Measurements from ENCODE around the gene ZBTB8OS. TPM values are rescaled to one million over a fixed set of nuclear protein-coding genes. Genes with fewer than 3 reads are reported as not detected.

The ZBTB8OS gene
- polyA plus RNA-seq, 1 donor from 2014 or later: 96.7 TPM

DNA sequence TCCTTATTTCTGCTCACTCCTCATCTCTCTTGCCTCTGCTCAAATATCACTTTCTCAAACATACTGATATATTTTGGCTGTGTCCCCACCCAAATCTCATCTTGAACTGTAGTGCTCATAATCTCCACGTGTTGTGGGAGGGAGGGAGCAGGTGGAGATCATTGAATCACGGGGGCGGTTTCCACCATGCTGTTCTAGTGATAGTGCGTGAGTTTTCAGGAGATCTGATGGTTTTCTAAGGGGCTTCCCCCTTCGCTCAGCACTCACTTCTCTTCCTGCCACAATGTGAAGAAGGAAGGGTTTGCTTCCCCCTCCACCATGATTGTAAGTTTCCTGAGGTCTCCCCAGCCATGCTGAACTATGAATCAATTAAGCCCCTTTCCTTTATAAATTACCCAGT lies 26.6 kb downstream of the ZBTB8OS start:
- Histone ChIP-seq H3K79me2 (replicated peaks; ENCODE audit: insufficient read depth, low read length) (no peaks in the 10 kb centered on the region), H3K27me3 (ENCODE audit: insufficient read depth, low read depth, low read length) (no peaks in the 10 kb centered on the region), H3K4me2 (ENCODE audit: low read length) (no peak overlapping the region), H2AFZ (ENCODE audit: low read depth, low read length) (no peak overlapping the region), H3F3A (ENCODE audit: insufficient read depth, low read length, poor library complexity, severe bottlenecking) (no peaks in the 10 kb centered on the region), H3K36me3 (ENCODE audit: insufficient read depth, low read length) (no peaks in the 10 kb centered on the region), H3K9me2 (ENCODE audit: insufficient read depth, low read length) (no peaks in the 10 kb centered on the region), H4K20me1 (ENCODE audit: insufficient read depth) (no peaks in the 10 kb centered on the region), H3K27ac (ENCODE audit: low read length) (no peak overlapping the region), H3K9me3 (ENCODE audit: low read length) (no peaks in the 10 kb centered on the region), H3K9ac (ENCODE audit: low read length) (no peak overlapping the region), H3K4me3 (ENCODE audit: low read length) (no peak overlapping the region)
- TF ChIP-seq REST (IDR thresholded peaks at IDR 0.05; ENCODE audit: borderline replicate concordance): no peak
- no peak for TF ChIP-seq SMC3 (conservative IDR thresholded peaks at IDR 0.05; ENCODE audit: poor library complexity)
- TF ChIP-seq POLR2AphosphoS5 (IDR thresholded peaks at IDR 0.05): no peak
- no peak for TF ChIP-seq RAD21 (conservative IDR thresholded peaks at IDR 0.05)
- no peak for TF ChIP-seq EZH2 (IDR thresholded peaks at IDR 0.05; ENCODE audit: borderline replicate concordance, insufficient read depth, low read length, poor library complexity, severe bottlenecking)
- TF ChIP-seq, protein P1, sequence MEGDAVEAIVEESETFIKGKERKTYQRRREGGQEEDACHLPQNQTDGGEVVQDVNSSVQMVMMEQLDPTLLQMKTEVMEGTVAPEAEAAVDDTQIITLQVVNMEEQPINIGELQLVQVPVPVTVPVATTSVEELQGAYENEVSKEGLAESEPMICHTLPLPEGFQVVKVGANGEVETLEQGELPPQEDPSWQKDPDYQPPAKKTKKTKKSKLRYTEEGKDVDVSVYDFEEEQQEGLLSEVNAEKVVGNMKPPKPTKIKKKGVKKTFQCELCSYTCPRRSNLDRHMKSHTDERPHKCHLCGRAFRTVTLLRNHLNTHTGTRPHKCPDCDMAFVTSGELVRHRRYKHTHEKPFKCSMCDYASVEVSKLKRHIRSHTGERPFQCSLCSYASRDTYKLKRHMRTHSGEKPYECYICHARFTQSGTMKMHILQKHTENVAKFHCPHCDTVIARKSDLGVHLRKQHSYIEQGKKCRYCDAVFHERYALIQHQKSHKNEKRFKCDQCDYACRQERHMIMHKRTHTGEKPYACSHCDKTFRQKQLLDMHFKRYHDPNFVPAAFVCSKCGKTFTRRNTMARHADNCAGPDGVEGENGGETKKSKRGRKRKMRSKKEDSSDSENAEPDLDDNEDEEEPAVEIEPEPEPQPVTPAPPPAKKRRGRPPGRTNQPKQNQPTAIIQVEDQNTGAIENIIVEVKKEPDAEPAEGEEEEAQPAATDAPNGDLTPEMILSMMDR (IDR thresholded peaks at IDR 0.05; ENCODE audit: poor library complexity, severe bottlenecking): no peak
- no peak for TF ChIP-seq TAF1 (IDR thresholded peaks at IDR 0.05; ENCODE audit: low read depth)
- no peak for TF ChIP-seq MXI1 (conservative IDR thresholded peaks at IDR 0.05; ENCODE audit: poor library complexity, severe bottlenecking)
- no peak for TF ChIP-seq EP300 (conservative IDR thresholded peaks at IDR 0.05; ENCODE audit: poor library complexity, severe bottlenecking)

DNA sequence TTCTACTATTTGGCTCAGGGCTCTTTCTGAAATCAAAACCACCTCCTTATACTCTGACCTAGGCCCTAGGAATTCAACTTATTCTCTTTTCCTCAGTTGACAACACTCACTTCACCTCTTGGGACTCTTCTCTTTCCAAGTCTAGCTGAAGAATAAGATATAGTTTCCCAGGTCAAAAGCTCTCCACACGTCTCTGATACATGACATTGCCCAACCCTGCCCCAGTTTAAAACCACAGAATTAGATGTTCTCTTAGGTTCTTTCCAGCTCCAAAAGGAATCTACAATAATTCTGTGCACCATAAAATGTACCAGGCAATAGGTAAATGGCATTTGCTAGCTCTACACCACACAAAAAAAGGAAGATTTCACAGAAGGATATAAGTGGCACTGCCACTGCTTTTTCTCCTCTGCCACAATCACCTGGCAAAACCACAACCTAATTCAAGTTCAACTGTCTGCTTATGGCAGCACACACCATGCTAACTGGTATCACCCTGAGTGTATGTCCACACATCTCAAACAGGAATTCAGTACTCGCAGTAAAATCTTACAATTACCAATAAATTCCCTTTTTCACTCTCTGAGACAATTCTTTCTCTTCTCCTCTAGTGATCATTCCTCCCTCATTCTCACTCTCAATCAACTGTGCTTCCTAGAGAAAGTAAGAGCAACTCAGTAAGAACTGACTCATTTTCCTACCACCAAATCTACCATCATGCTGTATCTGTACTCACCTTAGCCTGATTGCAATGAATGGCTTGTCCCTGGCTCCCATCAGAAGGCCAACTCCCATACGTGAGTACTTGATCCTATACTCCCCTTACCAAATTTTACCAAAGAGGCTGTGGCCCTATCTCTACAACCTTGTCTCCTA lies 27.3 kb downstream of the ZBTB8OS start:
- no peak overlapping the region for H3K27ac ChIP-seq (ENCODE audit: low read length)
- H3K4me2 ChIP-seq (ENCODE audit: low read length): no peak overlapping the region
- no peaks in the 10 kb centered on the region for H3K36me3 ChIP-seq (ENCODE audit: insufficient read depth, low read length)
- H3F3A ChIP-seq (ENCODE audit: insufficient read depth, low read length, poor library complexity, severe bottlenecking): no peaks in the 10 kb centered on the region
- no peaks in the 10 kb centered on the region for H3K79me2 ChIP-seq (replicated peaks; ENCODE audit: insufficient read depth, low read length)
- H3K9me3 ChIP-seq (ENCODE audit: low read length): no peaks in the 10 kb centered on the region
- no peak overlapping the region for H3K9ac ChIP-seq (ENCODE audit: low read length)
- no peak overlapping the region for H2AFZ ChIP-seq (ENCODE audit: low read depth, low read length)
- no peaks in the 10 kb centered on the region for H3K9me2 ChIP-seq (ENCODE audit: insufficient read depth, low read length)
- H3K27me3 ChIP-seq (ENCODE audit: insufficient read depth, low read depth, low read length): no peaks in the 10 kb centered on the region
- no peaks in the 10 kb centered on the region for H4K20me1 ChIP-seq (ENCODE audit: insufficient read depth)
- TF ChIP-seq EP300 (conservative IDR thresholded peaks at IDR 0.05; ENCODE audit: poor library complexity, severe bottlenecking) (no peak), EZH2 (IDR thresholded peaks at IDR 0.05; ENCODE audit: borderline replicate concordance, insufficient read depth, low read length, poor library complexity, severe bottlenecking) (no peak), RAD21 (conservative IDR thresholded peaks at IDR 0.05) (no peak), SMC3 (conservative IDR thresholded peaks at IDR 0.05; ENCODE audit: poor library complexity) (no peak), MXI1 (conservative IDR thresholded peaks at IDR 0.05; ENCODE audit: poor library complexity, severe bottlenecking) (no peak), TAF1 (IDR thresholded peaks at IDR 0.05; ENCODE audit: low read depth) (no peak), REST (IDR thresholded peaks at IDR 0.05; ENCODE audit: borderline replicate concordance) (no peak), POLR2AphosphoS5 (IDR thresholded peaks at IDR 0.05) (no peak)
- TF ChIP-seq, protein P1 (IDR thresholded peaks at IDR 0.05; ENCODE audit: poor library complexity, severe bottlenecking): no peak
- no peak overlapping the region for H3K4me3 ChIP-seq (ENCODE audit: low read length)

Measured in neural cell (in vitro differentiated cells).